ENCODE data around the gene ZNF180. TPM values are rescaled to one million over a fixed set of nuclear protein-coding genes. Genes with fewer than 3 reads are reported as not detected.

Gene ZNF180
- total RNA-seq, 1 donor from 2014 or later: 10.9 TPM

DNA sequence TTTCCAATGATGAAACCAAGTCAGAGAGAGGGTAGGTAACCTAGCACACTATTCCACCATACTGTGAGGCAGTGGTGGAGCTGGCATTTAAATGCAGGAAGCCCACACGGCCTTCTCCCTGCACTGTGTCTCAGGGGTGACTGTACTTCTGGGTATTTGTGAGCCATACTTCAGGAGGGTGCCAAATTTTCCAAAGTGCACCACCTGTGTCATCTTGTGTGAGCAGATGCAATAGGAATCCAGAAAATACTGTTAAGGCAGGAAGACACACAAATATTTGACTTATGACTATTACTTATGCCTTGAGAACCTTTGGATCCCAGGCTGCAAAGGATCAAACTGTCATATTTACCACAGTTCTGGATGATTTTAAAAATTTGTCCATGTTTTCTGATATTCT, 69.4 kb downstream of the ZNF180 start:
- no peak overlapping the region for H3K4me3 ChIP-seq
- no peaks in the 10 kb centered on the region for H3K4me1 ChIP-seq
- peaks cover 83 to 99% of the 10 kb centered on the region in 2 donors for H3K9me3 ChIP-seq
- no peak for TF ChIP-seq CTCF (IDR thresholded peaks at IDR 0.05)
- DNase-seq (ENCODE audit: low spot score in 2 of 2): no peak
- H3K27me3 ChIP-seq: no peaks in the 10 kb centered on the region
- intact Hi-C loops (cut with DNase I): no loop called here
- H3K36me3 ChIP-seq: peaks cover 61 to 69% of the 10 kb centered on the region in 2 donors
- H3K27ac ChIP-seq: no peak overlapping the region

Other genes with a start within 250 kb of the ZNF180 start
- gene ZNF233, start 240.6 kb downstream of the ZNF180 start, total RNA-seq: not detected
- 6.6 TPM for gene ZNF235, start 195.5 kb downstream of the ZNF180 start, total RNA-seq
- gene ZNF112, start 143.8 kb downstream of the ZNF180 start, total RNA-seq: 0.11 TPM
- gene ZNF285, start 98.9 kb downstream of the ZNF180 start, total RNA-seq: not detected
- gene ZNF229, start 52.0 kb downstream of the ZNF180 start, total RNA-seq: 2.1 TPM
- gene CEACAM20, start 29.2 kb upstream of the ZNF180 start, total RNA-seq: not detected
- not detected for gene IGSF23, start 113.0 kb upstream of the ZNF180 start, total RNA-seq
- 61.4 TPM for gene PVR, start 143.4 kb upstream of the ZNF180 start, total RNA-seq
- 6.3 TPM for gene CEACAM19, start 171.0 kb upstream of the ZNF180 start, total RNA-seq
- not detected for gene CEACAM16, start 198.6 kb upstream of the ZNF180 start, total RNA-seq
- 66.2 TPM for gene BCL3, start 248.2 kb upstream of the ZNF180 start, total RNA-seq